ENCODE data around the gene CTSH. TPM values are rescaled to one million over a fixed set of nuclear protein-coding genes. Genes with fewer than 3 reads are reported as not detected.
A peak's percentile ranks its signal among the peaks of the same experiment; 100 is the strongest.

Gene CTSH
- total and polyA plus RNA-seq, 2 of the 13 experiments (the other 11 are each of a cell fraction or from before 2014, with no cell fraction given), result 265 to 653 TPM

GRCh38 chr15:78988361-78988911 lies 43.6 kb upstream of the CTSH start (continued):
- no peak for TF ChIP-seq ZBTB8A (CRISPR knock-in tag; IDR thresholded peaks at IDR 0.05; ENCODE audit: borderline replicate concordance, low read depth)
- TF ChIP-seq ZNF510 (CRISPR knock-in tag; IDR thresholded peaks at IDR 0.05; ENCODE audit: low read depth), result peak; percentile 44; the same call in 1 of the 2 replicates
- no peak for TF ChIP-seq ZNF567 (CRISPR knock-in tag; IDR thresholded peaks at IDR 0.05; ENCODE audit: borderline replicate concordance)
- no peak for TF ChIP-seq RELA (CRISPR knock-in tag; IDR thresholded peaks at IDR 0.05)
- no peak for TF ChIP-seq SP140L (CRISPR knock-in tag; IDR thresholded peaks at IDR 0.05; ENCODE audit: borderline replicate concordance)
- no peak for TF ChIP-seq NFE2L1 (CRISPR knock-in tag; IDR thresholded peaks at IDR 0.05; ENCODE audit: borderline replicate concordance)
- TF ChIP-seq ZBTB10 (CRISPR knock-in tag; IDR thresholded peaks at IDR 0.05; ENCODE audit: borderline replicate concordance), result no peak
- peak; percentile 74; the same call in 1 of the 2 replicates for TF ChIP-seq HMGXB3 (CRISPR knock-in tag; IDR thresholded peaks at IDR 0.05; ENCODE audit: borderline replicate concordance)
- TF ChIP-seq CENPBD1 (CRISPR knock-in tag; IDR thresholded peaks at IDR 0.05; ENCODE audit: borderline replicate concordance, low read depth), result no peak
- TF ChIP-seq GABPA (IDR thresholded peaks at IDR 0.05; ENCODE audit: low read depth, low read length), result no peak
- TF ChIP-seq GABPA (CRISPR knock-in tag; IDR thresholded peaks at IDR 0.05; ENCODE audit: low read depth), result no peak
- no peak for TF ChIP-seq ZNF570 (CRISPR knock-in tag; IDR thresholded peaks at IDR 0.05; ENCODE audit: borderline replicate concordance)
- TF ChIP-seq POGK (CRISPR knock-in tag; conservative IDR thresholded peaks at IDR 0.05), result 0 out of 2 replicates have a peak, but pooled peaks have one; percentile 41
- peak; percentile 75 for TF ChIP-seq ATF2 (CRISPR knock-in tag; IDR thresholded peaks at IDR 0.05)
- no peak for TF ChIP-seq RFX3 (CRISPR knock-in tag; IDR thresholded peaks at IDR 0.05)
- peak; percentile 66 for TF ChIP-seq KMT2B (CRISPR knock-in tag; IDR thresholded peaks at IDR 0.05)
- TF ChIP-seq ZSCAN25 (CRISPR knock-in tag; IDR thresholded peaks at IDR 0.05), result no peak; the same call in 1 of the 2 replicates
